HEK293 (cell line): ENCODE data around the gene NDOR1.

Source experiments
- GLIS1 ChIP-seq: fragments of 450-650 bp; formaldehyde crosslinking; IDR thresholded peaks from 2 replicates; pipeline ENCODE4 v1.5.1; 2016; ENCODE audit warnings: missing biosample characterization, missing genetic modification characterization
- KLF10 ChIP-seq: fragments of 450-650 bp; IDR thresholded peaks from 2 replicates; pipeline ENCODE4 v1.5.1; 2018; ENCODE audit warnings: missing biosample characterization, mild to moderate bottlenecking, missing genetic modification characterization
- KLF16 ChIP-seq: fragments of 450-650 bp; formaldehyde crosslinking; IDR thresholded peaks from 2 replicates; pipeline ENCODE4 v1.5.1; 2017; ENCODE audit warnings: missing biosample characterization, missing genetic modification characterization
- SALL2 ChIP-seq: fragments of 450-650 bp; formaldehyde crosslinking; IDR thresholded peaks from 2 replicates; pipeline ENCODE4 v1.5.0; 2017; ENCODE audit warnings: missing biosample characterization, mild to moderate bottlenecking, missing genetic modification characterization, borderline replicate concordance
- SCRT2 ChIP-seq: fragments of 450-650 bp; formaldehyde crosslinking; IDR thresholded peaks from 2 replicates; pipeline ENCODE4 v1.5.1; 2016; ENCODE audit warnings: missing biosample characterization, missing genetic modification characterization
- ZNF146 ChIP-seq: fragments of 450-650 bp; formaldehyde crosslinking; IDR thresholded peaks from 2 replicates; pipeline ENCODE4 v1.5.1; 2016; ENCODE audit warnings: missing biosample characterization, missing genetic modification characterization
- ZNF24 ChIP-seq: fragments of 450-650 bp; formaldehyde crosslinking; IDR thresholded peaks from 2 replicates; pipeline ENCODE4 v1.5.1; 2016; ENCODE audit warnings: missing biosample characterization, missing genetic modification characterization
- ZNF677 ChIP-seq: fragments of 450-650 bp; IDR thresholded peaks from 2 replicates; pipeline ENCODE4 v1.5.0; 2018; ENCODE audit warnings: missing biosample characterization, mild to moderate bottlenecking, missing genetic modification characterization, moderate library complexity
- ZNF830 ChIP-seq: fragments of 450-650 bp; IDR thresholded peaks from 2 replicates; pipeline ENCODE4 v1.5.0; 2018; ENCODE audit warnings: missing biosample characterization, missing genetic modification characterization, low read depth, mild to moderate bottlenecking, moderate library complexity
- TF ChIP-seq, protein P1 (sequence below): fragments of 450-650 bp; formaldehyde crosslinking; IDR thresholded peaks from 2 replicates; pipeline ENCODE4 v1.5.1; 2016; ENCODE audit warnings: missing biosample characterization, missing genetic modification characterization, borderline replicate concordance
- TF ChIP-seq, protein P2 (sequence below): fragments of 450-650 bp; formaldehyde crosslinking; IDR thresholded peaks from 2 replicates; pipeline ENCODE4 v1.5.1; 2017; ENCODE audit warnings: missing biosample characterization, missing genetic modification characterization
- TF ChIP-seq, protein P3 (sequence below): fragments of 450-650 bp; formaldehyde crosslinking; IDR thresholded peaks from 2 replicates; pipeline ENCODE4 v1.5.1; 2016; ENCODE audit warnings: missing biosample characterization, missing genetic modification characterization
- TF ChIP-seq, protein P4 (sequence below): fragments of 450-650 bp; formaldehyde crosslinking; IDR thresholded peaks from 2 replicates; pipeline ENCODE4 v1.5.1; 2016; ENCODE audit warnings: missing biosample characterization, missing genetic modification characterization
- TF ChIP-seq, protein P5 (sequence below): fragments of 450-650 bp; formaldehyde crosslinking; IDR thresholded peaks from 2 replicates; pipeline ENCODE4 v1.5.1; 2016; ENCODE audit warnings: missing biosample characterization, missing genetic modification characterization
- TF ChIP-seq, protein P6 (sequence below): fragments of 450-650 bp; formaldehyde crosslinking; IDR thresholded peaks from 2 replicates; pipeline ENCODE4 v1.5.1; 2017; ENCODE audit warnings: missing biosample characterization, missing genetic modification characterization
- TF ChIP-seq, protein P7 (sequence below): fragments of 450-650 bp; formaldehyde crosslinking; IDR thresholded peaks from 2 replicates; pipeline ENCODE4 v1.5.1; 2017; ENCODE audit warnings: missing biosample characterization, missing genetic modification characterization
- TF ChIP-seq, protein P8 (sequence below): sonication (generic); formaldehyde crosslinking; IDR thresholded peaks from 2 replicates; pipeline ENCODE4 v1.8.1; 2022; ENCODE audit warnings: mild to moderate bottlenecking, moderate library complexity, missing genetic modification reagents
- TF ChIP-seq, protein P9 (sequence below): IDR thresholded peaks from 2 replicates; pipeline ENCODE4 v1.6.1; 2011; ENCODE audit warnings: mild to moderate bottlenecking, low read depth, low read length, borderline replicate concordance
- TF ChIP-seq, protein P10 (sequence below): fragments of 450-650 bp; formaldehyde crosslinking; IDR thresholded peaks from 2 replicates; pipeline ENCODE4 v1.5.0; 2017; ENCODE audit warnings: missing biosample characterization, missing genetic modification characterization, borderline replicate concordance

The NDOR1 gene

DNA sequence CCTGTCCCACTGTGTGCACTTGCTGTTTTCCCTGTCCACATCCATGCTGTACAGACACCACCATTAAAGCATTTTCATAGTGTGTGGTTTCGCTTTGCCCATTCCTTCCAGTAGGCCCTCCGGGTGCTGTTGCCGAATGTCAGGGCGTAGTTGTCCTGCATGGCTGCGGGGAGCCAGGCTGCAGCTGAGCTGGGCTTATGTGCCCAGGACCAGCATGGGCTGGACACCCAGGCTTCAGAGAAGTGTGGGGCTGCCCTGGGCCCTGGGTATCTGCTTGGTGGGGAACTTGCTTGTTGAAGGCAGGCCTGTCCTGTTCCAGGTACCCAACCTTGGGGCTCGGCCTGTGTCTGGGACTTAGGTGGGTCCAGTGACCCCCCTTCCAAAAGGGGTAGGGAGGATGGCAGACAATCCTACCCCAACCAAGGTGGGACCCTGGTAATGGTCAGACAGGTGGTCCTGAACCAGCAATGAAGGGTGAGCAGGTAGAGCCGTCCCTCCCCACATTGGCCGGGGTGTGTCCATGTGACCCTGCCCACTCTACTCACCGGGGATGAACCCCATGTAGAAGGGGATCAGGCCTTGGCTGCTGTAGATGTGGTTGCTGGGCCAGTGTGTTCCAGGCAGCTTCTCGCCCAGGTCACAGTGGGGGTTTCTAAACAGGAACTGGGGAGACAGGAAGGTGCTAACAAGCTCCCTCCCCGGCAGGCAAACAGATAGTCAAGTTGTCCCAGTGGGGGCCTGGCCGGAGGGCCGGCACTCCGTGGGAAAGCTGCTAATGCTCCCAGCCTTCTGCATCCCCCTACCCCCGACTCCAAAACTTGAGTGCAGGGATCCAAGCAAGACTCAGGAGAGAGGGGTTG lies 38.4 kb downstream of the NDOR1 start (continued):
- TF ChIP-seq, protein P1, sequence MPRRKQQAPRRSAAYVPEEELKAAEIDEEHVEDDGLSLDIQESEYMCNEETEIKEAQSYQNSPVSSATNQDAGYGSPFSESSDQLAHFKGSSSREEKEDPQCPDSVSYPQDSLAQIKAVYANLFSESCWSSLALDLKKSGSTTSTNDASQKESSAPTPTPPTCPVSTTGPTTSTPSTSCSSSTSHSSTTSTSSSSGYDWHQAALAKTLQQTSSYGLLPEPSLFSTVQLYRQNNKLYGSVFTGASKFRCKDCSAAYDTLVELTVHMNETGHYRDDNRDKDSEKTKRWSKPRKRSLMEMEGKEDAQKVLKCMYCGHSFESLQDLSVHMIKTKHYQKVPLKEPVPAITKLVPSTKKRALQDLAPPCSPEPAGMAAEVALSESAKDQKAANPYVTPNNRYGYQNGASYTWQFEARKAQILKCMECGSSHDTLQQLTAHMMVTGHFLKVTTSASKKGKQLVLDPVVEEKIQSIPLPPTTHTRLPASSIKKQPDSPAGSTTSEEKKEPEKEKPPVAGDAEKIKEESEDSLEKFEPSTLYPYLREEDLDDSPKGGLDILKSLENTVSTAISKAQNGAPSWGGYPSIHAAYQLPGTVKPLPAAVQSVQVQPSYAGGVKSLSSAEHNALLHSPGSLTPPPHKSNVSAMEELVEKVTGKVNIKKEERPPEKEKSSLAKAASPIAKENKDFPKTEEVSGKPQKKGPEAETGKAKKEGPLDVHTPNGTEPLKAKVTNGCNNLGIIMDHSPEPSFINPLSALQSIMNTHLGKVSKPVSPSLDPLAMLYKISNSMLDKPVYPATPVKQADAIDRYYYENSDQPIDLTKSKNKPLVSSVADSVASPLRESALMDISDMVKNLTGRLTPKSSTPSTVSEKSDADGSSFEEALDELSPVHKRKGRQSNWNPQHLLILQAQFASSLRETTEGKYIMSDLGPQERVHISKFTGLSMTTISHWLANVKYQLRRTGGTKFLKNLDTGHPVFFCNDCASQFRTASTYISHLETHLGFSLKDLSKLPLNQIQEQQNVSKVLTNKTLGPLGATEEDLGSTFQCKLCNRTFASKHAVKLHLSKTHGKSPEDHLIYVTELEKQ (tag by site-specific recombination), result no peak
- TF ChIP-seq ZNF830, result no peak
- TF ChIP-seq, protein P2, sequence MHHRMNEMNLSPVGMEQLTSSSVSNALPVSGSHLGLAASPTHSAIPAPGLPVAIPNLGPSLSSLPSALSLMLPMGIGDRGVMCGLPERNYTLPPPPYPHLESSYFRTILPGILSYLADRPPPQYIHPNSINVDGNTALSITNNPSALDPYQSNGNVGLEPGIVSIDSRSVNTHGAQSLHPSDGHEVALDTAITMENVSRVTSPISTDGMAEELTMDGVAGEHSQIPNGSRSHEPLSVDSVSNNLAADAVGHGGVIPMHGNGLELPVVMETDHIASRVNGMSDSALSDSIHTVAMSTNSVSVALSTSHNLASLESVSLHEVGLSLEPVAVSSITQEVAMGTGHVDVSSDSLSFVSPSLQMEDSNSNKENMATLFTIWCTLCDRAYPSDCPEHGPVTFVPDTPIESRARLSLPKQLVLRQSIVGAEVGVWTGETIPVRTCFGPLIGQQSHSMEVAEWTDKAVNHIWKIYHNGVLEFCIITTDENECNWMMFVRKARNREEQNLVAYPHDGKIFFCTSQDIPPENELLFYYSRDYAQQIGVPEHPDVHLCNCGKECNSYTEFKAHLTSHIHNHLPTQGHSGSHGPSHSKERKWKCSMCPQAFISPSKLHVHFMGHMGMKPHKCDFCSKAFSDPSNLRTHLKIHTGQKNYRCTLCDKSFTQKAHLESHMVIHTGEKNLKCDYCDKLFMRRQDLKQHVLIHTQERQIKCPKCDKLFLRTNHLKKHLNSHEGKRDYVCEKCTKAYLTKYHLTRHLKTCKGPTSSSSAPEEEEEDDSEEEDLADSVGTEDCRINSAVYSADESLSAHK, result no peak
- TF ChIP-seq, protein P3, sequence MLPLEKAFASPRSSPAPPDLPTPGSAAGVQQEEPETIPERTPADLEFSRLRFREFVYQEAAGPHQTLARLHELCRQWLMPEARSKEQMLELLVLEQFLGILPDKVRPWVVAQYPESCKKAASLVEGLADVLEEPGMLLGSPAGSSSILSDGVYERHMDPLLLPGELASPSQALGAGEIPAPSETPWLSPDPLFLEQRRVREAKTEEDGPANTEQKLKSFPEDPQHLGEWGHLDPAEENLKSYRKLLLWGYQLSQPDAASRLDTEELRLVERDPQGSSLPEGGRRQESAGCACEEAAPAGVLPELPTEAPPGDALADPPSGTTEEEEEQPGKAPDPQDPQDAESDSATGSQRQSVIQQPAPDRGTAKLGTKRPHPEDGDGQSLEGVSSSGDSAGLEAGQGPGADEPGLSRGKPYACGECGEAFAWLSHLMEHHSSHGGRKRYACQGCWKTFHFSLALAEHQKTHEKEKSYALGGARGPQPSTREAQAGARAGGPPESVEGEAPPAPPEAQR (tag by site-specific recombination), result no peak
- TF ChIP-seq, protein P4, sequence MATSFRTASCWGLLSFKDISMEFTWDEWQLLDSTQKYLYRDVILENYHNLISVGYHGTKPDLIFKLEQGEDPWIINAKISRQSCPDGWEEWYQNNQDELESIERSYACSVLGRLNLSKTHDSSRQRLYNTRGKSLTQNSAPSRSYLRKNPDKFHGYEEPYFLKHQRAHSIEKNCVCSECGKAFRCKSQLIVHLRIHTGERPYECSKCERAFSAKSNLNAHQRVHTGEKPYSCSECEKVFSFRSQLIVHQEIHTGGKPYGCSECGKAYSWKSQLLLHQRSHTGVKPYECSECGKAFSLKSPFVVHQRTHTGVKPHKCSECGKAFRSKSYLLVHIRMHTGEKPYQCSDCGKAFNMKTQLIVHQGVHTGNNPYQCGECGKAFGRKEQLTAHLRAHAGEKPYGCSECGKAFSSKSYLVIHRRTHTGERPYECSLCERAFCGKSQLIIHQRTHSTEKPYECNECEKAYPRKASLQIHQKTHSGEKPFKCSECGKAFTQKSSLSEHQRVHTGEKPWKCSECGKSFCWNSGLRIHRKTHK (tag by site-specific recombination), result no peak
- no peak for TF ChIP-seq ZNF24 (tag by site-specific recombination)
- TF ChIP-seq, protein P5, sequence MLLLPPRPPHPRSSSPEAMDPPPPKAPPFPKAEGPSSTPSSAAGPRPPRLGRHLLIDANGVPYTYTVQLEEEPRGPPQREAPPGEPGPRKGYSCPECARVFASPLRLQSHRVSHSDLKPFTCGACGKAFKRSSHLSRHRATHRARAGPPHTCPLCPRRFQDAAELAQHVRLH (tag by site-specific recombination), result no peak
- peak; percentile 69 for TF ChIP-seq GLIS1
- no peak for TF ChIP-seq KLF16
- no peak for TF ChIP-seq SCRT2 (tag by site-specific recombination)
- TF ChIP-seq, protein P6, sequence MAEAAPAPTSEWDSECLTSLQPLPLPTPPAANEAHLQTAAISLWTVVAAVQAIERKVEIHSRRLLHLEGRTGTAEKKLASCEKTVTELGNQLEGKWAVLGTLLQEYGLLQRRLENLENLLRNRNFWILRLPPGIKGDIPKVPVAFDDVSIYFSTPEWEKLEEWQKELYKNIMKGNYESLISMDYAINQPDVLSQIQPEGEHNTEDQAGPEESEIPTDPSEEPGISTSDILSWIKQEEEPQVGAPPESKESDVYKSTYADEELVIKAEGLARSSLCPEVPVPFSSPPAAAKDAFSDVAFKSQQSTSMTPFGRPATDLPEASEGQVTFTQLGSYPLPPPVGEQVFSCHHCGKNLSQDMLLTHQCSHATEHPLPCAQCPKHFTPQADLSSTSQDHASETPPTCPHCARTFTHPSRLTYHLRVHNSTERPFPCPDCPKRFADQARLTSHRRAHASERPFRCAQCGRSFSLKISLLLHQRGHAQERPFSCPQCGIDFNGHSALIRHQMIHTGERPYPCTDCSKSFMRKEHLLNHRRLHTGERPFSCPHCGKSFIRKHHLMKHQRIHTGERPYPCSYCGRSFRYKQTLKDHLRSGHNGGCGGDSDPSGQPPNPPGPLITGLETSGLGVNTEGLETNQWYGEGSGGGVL (tag by site-specific recombination), result peak; percentile 34; the same call in 1 of the 2 replicates
- no peak for TF ChIP-seq ZNF146 (tag by site-specific recombination)
- TF ChIP-seq, protein P7, sequence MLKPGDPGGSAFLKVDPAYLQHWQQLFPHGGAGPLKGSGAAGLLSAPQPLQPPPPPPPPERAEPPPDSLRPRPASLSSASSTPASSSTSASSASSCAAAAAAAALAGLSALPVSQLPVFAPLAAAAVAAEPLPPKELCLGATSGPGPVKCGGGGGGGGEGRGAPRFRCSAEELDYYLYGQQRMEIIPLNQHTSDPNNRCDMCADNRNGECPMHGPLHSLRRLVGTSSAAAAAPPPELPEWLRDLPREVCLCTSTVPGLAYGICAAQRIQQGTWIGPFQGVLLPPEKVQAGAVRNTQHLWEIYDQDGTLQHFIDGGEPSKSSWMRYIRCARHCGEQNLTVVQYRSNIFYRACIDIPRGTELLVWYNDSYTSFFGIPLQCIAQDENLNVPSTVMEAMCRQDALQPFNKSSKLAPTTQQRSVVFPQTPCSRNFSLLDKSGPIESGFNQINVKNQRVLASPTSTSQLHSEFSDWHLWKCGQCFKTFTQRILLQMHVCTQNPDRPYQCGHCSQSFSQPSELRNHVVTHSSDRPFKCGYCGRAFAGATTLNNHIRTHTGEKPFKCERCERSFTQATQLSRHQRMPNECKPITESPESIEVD (tag by site-specific recombination), result no peak
- TF ChIP-seq, protein P8, sequence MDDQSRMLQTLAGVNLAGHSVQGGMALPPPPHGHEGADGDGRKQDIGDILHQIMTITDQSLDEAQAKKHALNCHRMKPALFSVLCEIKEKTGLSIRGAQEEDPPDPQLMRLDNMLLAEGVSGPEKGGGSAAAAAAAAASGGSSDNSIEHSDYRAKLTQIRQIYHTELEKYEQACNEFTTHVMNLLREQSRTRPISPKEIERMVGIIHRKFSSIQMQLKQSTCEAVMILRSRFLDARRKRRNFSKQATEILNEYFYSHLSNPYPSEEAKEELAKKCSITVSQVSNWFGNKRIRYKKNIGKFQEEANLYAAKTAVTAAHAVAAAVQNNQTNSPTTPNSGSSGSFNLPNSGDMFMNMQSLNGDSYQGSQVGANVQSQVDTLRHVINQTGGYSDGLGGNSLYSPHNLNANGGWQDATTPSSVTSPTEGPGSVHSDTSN, result no peak
- TF ChIP-seq KLF10 (tag by site-specific recombination), result 0 out of 2 replicates have a peak, but pooled peaks have one; percentile 22
- TF ChIP-seq, protein P9, sequence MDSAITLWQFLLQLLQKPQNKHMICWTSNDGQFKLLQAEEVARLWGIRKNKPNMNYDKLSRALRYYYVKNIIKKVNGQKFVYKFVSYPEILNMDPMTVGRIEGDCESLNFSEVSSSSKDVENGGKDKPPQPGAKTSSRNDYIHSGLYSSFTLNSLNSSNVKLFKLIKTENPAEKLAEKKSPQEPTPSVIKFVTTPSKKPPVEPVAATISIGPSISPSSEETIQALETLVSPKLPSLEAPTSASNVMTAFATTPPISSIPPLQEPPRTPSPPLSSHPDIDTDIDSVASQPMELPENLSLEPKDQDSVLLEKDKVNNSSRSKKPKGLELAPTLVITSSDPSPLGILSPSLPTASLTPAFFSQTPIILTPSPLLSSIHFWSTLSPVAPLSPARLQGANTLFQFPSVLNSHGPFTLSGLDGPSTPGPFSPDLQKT, result no peak
- TF ChIP-seq SALL2, result no peak
- TF ChIP-seq, protein P10, sequence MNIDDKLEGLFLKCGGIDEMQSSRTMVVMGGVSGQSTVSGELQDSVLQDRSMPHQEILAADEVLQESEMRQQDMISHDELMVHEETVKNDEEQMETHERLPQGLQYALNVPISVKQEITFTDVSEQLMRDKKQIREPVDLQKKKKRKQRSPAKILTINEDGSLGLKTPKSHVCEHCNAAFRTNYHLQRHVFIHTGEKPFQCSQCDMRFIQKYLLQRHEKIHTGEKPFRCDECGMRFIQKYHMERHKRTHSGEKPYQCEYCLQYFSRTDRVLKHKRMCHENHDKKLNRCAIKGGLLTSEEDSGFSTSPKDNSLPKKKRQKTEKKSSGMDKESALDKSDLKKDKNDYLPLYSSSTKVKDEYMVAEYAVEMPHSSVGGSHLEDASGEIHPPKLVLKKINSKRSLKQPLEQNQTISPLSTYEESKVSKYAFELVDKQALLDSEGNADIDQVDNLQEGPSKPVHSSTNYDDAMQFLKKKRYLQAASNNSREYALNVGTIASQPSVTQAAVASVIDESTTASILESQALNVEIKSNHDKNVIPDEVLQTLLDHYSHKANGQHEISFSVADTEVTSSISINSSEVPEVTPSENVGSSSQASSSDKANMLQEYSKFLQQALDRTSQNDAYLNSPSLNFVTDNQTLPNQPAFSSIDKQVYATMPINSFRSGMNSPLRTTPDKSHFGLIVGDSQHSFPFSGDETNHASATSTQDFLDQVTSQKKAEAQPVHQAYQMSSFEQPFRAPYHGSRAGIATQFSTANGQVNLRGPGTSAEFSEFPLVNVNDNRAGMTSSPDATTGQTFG (tag by site-specific recombination), result no peak
- TF ChIP-seq ZNF677, result no peak
